Psoas muscle (tissue), 8 donors: ENCODE results near the gene WDR86. TPM values are rescaled to one million over a fixed set of nuclear protein-coding genes. Genes with fewer than 3 reads are reported as not detected.
A peak's percentile ranks its signal among the peaks of the same experiment; 100 is the strongest.

Experiments used
- ATAC-seq, 4 donors: fragments of 200-7000 bp; cut with Tn5 transposase; one replicate each; pipeline ENCODE4 v1.9.1; 2020; ENCODE audit warnings: moderate library complexity in 3 of 4, mild to moderate bottlenecking in 2 of 4
- DNase-seq, 2 donors: peaks; one replicate each; pipeline ENCODE4 v3.0.0-alpha.2; 2020
- H3K27ac ChIP-seq: fragments of 200-600 bp; one replicate; pipeline ENCODE4 v1.8.0; 2022
- H3K27me3 ChIP-seq, 3 donors: fragments of 200-600 bp in 1 of 3; one replicate each; pipeline versions ENCODE4 v1.6.1 to v1.8.0; 2013 to 2022; ENCODE audit warnings: low read length in 2 of 3, mild to moderate bottlenecking in 2 of 3, moderate library complexity in 1 of 3; ENCODE audit not compliant: insufficient read depth in 3 of 3
- H3K36me3 ChIP-seq, 2 donors: fragments of 200-600 bp in 1 of 2; one replicate each; pipeline versions ENCODE4 v1.6.1 to v1.8.0; 2013 to 2022; ENCODE audit warnings: low read depth in 1 of 2, mild to moderate bottlenecking in 1 of 2, moderate library complexity in 1 of 2; ENCODE audit not compliant: insufficient read depth in 1 of 2
- H3K4me1 ChIP-seq: fragments of 200-600 bp; one replicate; pipeline ENCODE4 v1.8.0; 2022
- H3K4me3 ChIP-seq: fragments of 200-600 bp; one replicate; pipeline ENCODE4 v1.8.0; 2022; ENCODE audit warnings: mild to moderate bottlenecking
- H3K9me3 ChIP-seq: fragments of 200-600 bp; one replicate; pipeline ENCODE4 v1.8.0; 2022
- CTCF ChIP-seq: fragments of 200-600 bp; IDR thresholded peaks from one replicate; pipeline ENCODE4 v1.8.0; 2022; ENCODE audit warnings: antibody characterized with exemption
- WGBS, 3 donors: extraction: QIAGEN DNeasy Blood & Tissue Kit; methylation state at CpG; one replicate each; pipeline versions ENCODE4 v1.1.6 to v1.1.7; 2013; 5-methylcytosine and 5-hydroxymethylcytosine counted together
- intact Hi-C, 2 donors: fragments of 100-400 bp; cut with DNase I; formaldehyde crosslinking; loops; one replicate each; pipeline versions ENCODE4 v1.11.0 to v1.14.2; 2022
- polyA plus RNA-seq, 3 donors: library from polyadenylated mRNA; stranded (reverse); fragments of 200-250 nt; gene quantifications; one replicate each; pipeline ENCODE4 v1.2.3, GENCODE V29; 2013
- total RNA-seq, 4 donors: library from RNA; stranded (reverse); fragmentation: NEBNext Ultra II Directional in 2 of 4; extraction: Animal tissue kit (Norgen Biotek cat#: 25700) in 2 of 4; gene quantifications; one replicate each; pipeline versions ENCODE4 v1.2.1 to v1.2.4, GENCODE V29; 2021 to 2023
- donor health status: healthy with polysubstance abuse.
- donor health status: DM: no; HTN: no; CAD: no; lungs with moderate emphysema.
- donor health status: Bipolar disorder and iron deficiency.
- donor health status: healthy.
- donor health status: DM: yes; HTN: yes; CAD: no.
- donor health status: DM: no; HTN: no; CAD: no.
- donor health status: DM: no; HTN: no; CAD: no.
- donor health status: DM: yes; HTN: yes; CAD: no.

The WDR86 gene
- total and polyA plus RNA-seq, 7 donors: 0.03 to 0.44 (median 0.29) TPM; not detected in 2

- Histone ChIP-seq H3K9me3 (no peaks in the 10 kb centered on the region), H3K36me3 (peaks cover 3 to 33% of the 10 kb centered on the region in 2 donors), H3K27ac (no peak overlapping the region), H3K4me3 (peak overlapping the region; percentile 95), H3K4me1 (peaks cover 14% of the 10 kb centered on the region), H3K27me3 (no peaks in the 10 kb centered on the region)
- no peak for TF ChIP-seq CTCF
- WGBS, 3 donors: 29 to 45% (median 33%) methylated on average over 8 of the region's 8 CpGs
- DNase-seq (no peak), ATAC-seq (no peak)
- intact Hi-C loops: no loop called here
Measured at GRCh38 chr7:151342811-151343210, 67.0 kb downstream of the WDR86 start.

- no peaks in the 10 kb centered on the region for H3K9me3 ChIP-seq
- intact Hi-C loops: no loop called here
- peaks cover 3 to 27% of the 10 kb centered on the region in 2 donors for H3K36me3 ChIP-seq
- H3K27ac ChIP-seq: peak overlapping the region; percentile 91
- no peak for TF ChIP-seq CTCF
- H3K27me3 ChIP-seq: no peaks in the 10 kb centered on the region
- ATAC-seq: no peak
- no peak for DNase-seq
- H3K4me1 ChIP-seq: peaks cover 14% of the 10 kb centered on the region
- WGBS, 3 donors: 4 to 5% (median 5%) methylated on average over 11 of the region's 11 CpGs
- peak overlapping the region; percentile 95 for H3K4me3 ChIP-seq
Measured at GRCh38 chr7:151342102-151342646, 67.7 kb downstream of the WDR86 start.

GRCh38 chr7:151341357-151342101 lies 68.3 kb downstream of the WDR86 start, which contains the start of gene NUB1:
Gene NUB1 (plus strand): TSS chr7:151341812. CDS start chr7:151345350, 3,538 bp downstream.
- intact Hi-C loops: no loop called here
- TF ChIP-seq CTCF: no peak
- WGBS, 3 donors: 1% methylated on average over 47 to 72 of the region's 72 CpGs
- Histone ChIP-seq H3K36me3 (peaks cover 3 to 20% of the 10 kb centered on the region in 2 donors), H3K27me3 (no peaks in the 10 kb centered on the region), H3K27ac (peak within 1 kb of the TSS; percentile 91), H3K4me1 (peaks cover 14% of the 10 kb centered on the region), H3K4me3 (peak within 1 kb of the TSS; percentile 95), H3K9me3 (no peaks in the 10 kb centered on the region)
- DNase-seq: peak; percentile 92 to 96
- ATAC-seq: peak; percentile 99

- H3K4me1 ChIP-seq: peaks cover 10% of the 10 kb centered on the region
- intact Hi-C loops: no loop called here
- no peak for TF ChIP-seq CTCF
- 48 to 50% (median 48%) methylated on average over 12 of the region's 12 CpGs for WGBS, 3 donors
- peak overlapping the region; percentile 91 for H3K27ac ChIP-seq
- peaks cover 0 to 14% of the 10 kb centered on the region in 2 donors for H3K36me3 ChIP-seq
- peak overlapping the region; percentile 95 for H3K4me3 ChIP-seq
- no peaks in the 10 kb centered on the region for H3K9me3 ChIP-seq
- H3K27me3 ChIP-seq: no peaks in the 10 kb centered on the region
- DNase-seq (no peak), ATAC-seq (peak in 2 of 4 donors; percentile 20 to 28)
Measured at GRCh38 chr7:151340794-151341356, 69.0 kb downstream of the WDR86 start.
